K562 (cell line): ENCODE data around the gene EFNA2. TPM values are rescaled to one million over a fixed set of nuclear protein-coding genes. Genes with fewer than 3 reads are reported as not detected.

Experiments used
- ATAC-seq: fragments of 200-7000 bp; cut with Tn5 transposase; 3 replicates; pipeline ENCODE4 v1.9.1; 2020; ENCODE audit warnings: moderate library complexity
- BruUV-seq: library from RNA; stranded (reverse); fragments of 400-500 nt; replicated peaks from 2 replicates; lab custom pipeline; 2021; lab: Mats Ljungman, UMichigan
- CTCF ChIA-PET: fragments of 300-600 bp; formaldehyde crosslinking; extraction: SDS; loops from one replicate; lab custom pipeline; 2021; ENCODE audit warnings: low intra/inter-chr PET ratio; lab: Yijun Ruan, JAX
- POLR2A ChIA-PET: fragments of 300-600, 350-650 bp; sonication (Branson Sonifier 250); formaldehyde crosslinking; extraction: SDS; loops from one replicate; lab custom pipeline; 2021; ENCODE audit warnings: antibody characterized with exemption, inconsistent platforms; lab: Yijun Ruan, JAX
- DNase-seq, 4 experiments: peaks; one replicate each; pipeline versions ENCODE4 v3.0.0 to v3.0.0-alpha.2; 2011 to 2018; ENCODE audit warnings: low spot score in 3 of 4, mixed read lengths in 3 of 4; ENCODE audit errors: extremely low read depth in 1 of 4
- FAIRE-seq: peaks from 2 replicates; lab custom pipeline; 2011; peaks lifted over from hg19 to GRCh38; lab: Jason Lieb, UNC
- H2AFZ ChIP-seq: 2 replicates; pipeline ENCODE4 v1.6.0; 2011; ENCODE audit warnings: low read depth, low read length, control low read depth, inconsistent platforms
- H3K27ac ChIP-seq: fragments of 200-600 bp; 3 replicates; pipeline ENCODE4 v1.8.0; 2011; ENCODE audit warnings: low read depth, mild to moderate bottlenecking, control low read depth, inconsistent platforms, low read length, moderate library complexity, mixed read lengths; ENCODE audit errors: extremely low read depth
- H3K27me3 ChIP-seq, 2 experiments: fragments of 300-600 bp in 1 of 2; 2 replicates in 1 of 2; 3 replicates in 1 of 2; pipeline versions ENCODE4 v1.6.0 to v1.8.0; 2011; ENCODE audit warnings: inconsistent platforms in 2 of 2, low read length in 2 of 2, mild to moderate bottlenecking in 1 of 2, mixed read lengths in 1 of 2, moderate library complexity in 1 of 2; ENCODE audit not compliant: control insufficient read depth in 2 of 2, insufficient read depth in 2 of 2
- H3K36me3 ChIP-seq: fragments of 300-600 bp; 3 replicates; pipeline ENCODE4 v1.8.0; 2011; ENCODE audit warnings: mild to moderate bottlenecking, low read length, inconsistent platforms; ENCODE audit not compliant: control insufficient read depth, insufficient read depth
- H3K4me1 ChIP-seq, 2 experiments: fragments of 200-600 bp in 1 of 2; replicated peaks in 1 of 2; 2 replicates in 1 of 2; 3 replicates in 1 of 2; pipeline versions ENCODE4 v1.5.1 to v1.8.0; 2011; ENCODE audit warnings: inconsistent platforms in 2 of 2, low read length in 2 of 2, mild to moderate bottlenecking in 1 of 2, mixed read lengths in 1 of 2, moderate library complexity in 1 of 2; ENCODE audit not compliant: control insufficient read depth in 2 of 2, insufficient read depth in 2 of 2
- H3K4me2 ChIP-seq: 2 replicates; pipeline ENCODE4 v1.6.1; 2011; ENCODE audit warnings: low read length, control low read depth, inconsistent platforms, mixed read lengths; ENCODE audit not compliant: insufficient read depth
- H3K4me3 ChIP-seq: fragments of 200-600 bp; sonication (generic), shearing (Covaris generic); 2 replicates; pipeline ENCODE4 v1.5.1; 2016; ENCODE audit warnings: control low read depth, inconsistent platforms
- H3K79me2 ChIP-seq: fragments of 200-600 bp; 3 replicates; pipeline ENCODE4 v1.8.0; 2011; ENCODE audit warnings: low read length, inconsistent platforms; ENCODE audit not compliant: control insufficient read depth, insufficient read depth
- H3K9ac ChIP-seq, 2 experiments: 2 replicates each; pipeline versions ENCODE4 v1.6.0 to v1.6.1; 2011; ENCODE audit warnings: low read depth in 2 of 2, low read length in 2 of 2, control low read depth in 1 of 2, inconsistent platforms in 1 of 2, mild to moderate bottlenecking in 1 of 2, mixed read lengths in 1 of 2; ENCODE audit not compliant: insufficient read depth in 1 of 2
- H3K9me1 ChIP-seq: one replicate; pipeline ENCODE4 v1.6.0; 2011; ENCODE audit warnings: inconsistent platforms, mild to moderate bottlenecking, low read length, moderate library complexity; ENCODE audit not compliant: control insufficient read depth, insufficient read depth
- H3K9me3 ChIP-seq: replicated peaks from 2 replicates; pipeline ENCODE4 v1.5.1; 2011; ENCODE audit warnings: low read depth, low read length, inconsistent platforms; ENCODE audit not compliant: control insufficient read depth, insufficient read depth
- H4K20me1 ChIP-seq: replicated peaks from 2 replicates; pipeline ENCODE4 v1.6.1; 2011; ENCODE audit warnings: low read length, inconsistent platforms, mixed read lengths; ENCODE audit not compliant: control insufficient read depth, insufficient read depth
- SRF ChIP-seq, 2 experiments: fragments of 250-450, 450-650 bp in 1 of 2; sonication (Bioruptor Pico) in 1 of 2; sonication (generic) in 1 of 2; formaldehyde crosslinking; IDR thresholded peaks; 2 replicates each; pipeline versions ENCODE4 v1.5.0 to v1.5.1; 2020 to 2022; ENCODE audit warnings: mild to moderate bottlenecking in 1 of 2, missing genetic modification reagents in 1 of 2
- ZBED1 ChIP-seq: IDR thresholded peaks from 2 replicates; pipeline ENCODE4 v1.6.1; 2014
- ZC3H4 ChIP-seq: sonication (generic); formaldehyde crosslinking; IDR thresholded peaks from 2 replicates; pipeline ENCODE4 v1.9.0; 2021; ENCODE audit warnings: missing genetic modification reagents, borderline replicate concordance
- WGBS: fragments of 100-300 bp; shearing (Covaris generic); methylation state at CpG from one replicate; pipeline ENCODE4 v1.1.6; 2016; ENCODE audit warnings: low coverage, mixed read lengths; ENCODE audit not compliant: insufficient coverage; ENCODE audit errors: missing lambda C conversion rate; 5-methylcytosine and 5-hydroxymethylcytosine counted together
- in situ Hi-C: fragments of 300-500 bp; cut with MboI; formaldehyde crosslinking; loops from 4 replicates; pipeline ENCODE4 v1.15.0; 2018; ENCODE audit warnings: inconsistent platforms, mixed read lengths
- intact Hi-C: fragments of 100-400 bp; cut with micrococcal nuclease; formaldehyde crosslinking; loops from 2 replicates; pipeline ENCODE4 v1.14.2; 2022
- polyA plus RNA-seq, 8 experiments: library from polyadenylated mRNA; depleted of rRNA in 4 of 8; stranded (reverse) in 5 of 8; unstranded in 3 of 8; fragments of >200 nt; fragmentation: Nextera tagmentation in 2 of 8; fragmentation: Illumina TruSeq in 1 of 8; extraction: Ambion mirVana in 2 of 8; extraction: Trizol in 1 of 8; gene quantifications; 2 replicates each; pipeline versions ENCODE4 v1.2.1 to v1.2.3, GENCODE V29; 2011 to 2014; ENCODE audit warnings: inconsistent platforms in 1 of 8, missing spikeins in 1 of 8
- total RNA-seq, 7 experiments: library from RNA; depleted of rRNA in 6 of 7; stranded (reverse); fragments of >200 nt in 6 of 7; fragmentation: Illumina TruSeq in 2 of 7; extraction: Trizol in 2 of 7; gene quantifications; 2 replicates each; pipeline versions ENCODE4 v1.2.1 to v1.2.3, GENCODE V29; 2011 to 2021; ENCODE audit warnings: low replicate concordance in 1 of 7
- TF ChIP-seq, protein P1 (sequence below): sonication (generic); formaldehyde crosslinking; IDR thresholded peaks from 2 replicates; pipeline ENCODE4 v1.8.1; 2023; ENCODE audit warnings: mild to moderate bottlenecking, missing genetic modification reagents, moderate library complexity

Gene EFNA2
- total and polyA plus RNA-seq, 9 of the 15 experiments (the other 6 are each of a cell fraction or from before 2014, with no cell fraction given): 0.11 to 0.44 (median 0.15) TPM; not detected in 6

- H3K9ac ChIP-seq: peak overlapping the region in 1 of 2 experiments; percentile 92; a peak in 2 of 4 replicates
- H3K4me1 ChIP-seq: peaks cover 37 to 88% of the 10 kb centered on the region in 2 experiments
- no peak overlapping the region for H3K27ac ChIP-seq
- ATAC-seq (no peak), DNase-seq (no peak), FAIRE-seq (no peak)
- CTCF ChIA-PET: interaction anchor here (0.7 kb wide), 1 partner anchor 48 kb away, joined by 3 read pairs; no protein-coding TSS in a partner anchor
- H4K20me1 ChIP-seq: peaks cover 14% of the 10 kb centered on the region
- intact Hi-C loops (loop anchor here (10.0 kb wide), 1 partner anchor 168 kb away; no protein-coding TSS in a partner anchor), in situ Hi-C loops (loop anchor here (5.0 kb wide), 1 partner anchor 105 kb away; the partner anchor contains the start of gene NDUFS7)
- no peaks in the 10 kb centered on the region for H3K9me1 ChIP-seq
- H3K4me3 ChIP-seq: peak overlapping the region; percentile 68; the same call in 1 of the 2 replicates
- no peaks in the 10 kb centered on the region for H3K9me3 ChIP-seq
- H3K27me3 ChIP-seq: no peaks in the 10 kb centered on the region
- H2AFZ ChIP-seq: no peak overlapping the region
- WGBS: 83% methylated on average over 6 of the region's 15 CpGs
- H3K79me2 ChIP-seq: peaks cover 49% of the 10 kb centered on the region
- TF ChIP-seq SRF (CRISPR knock-in tag; IDR thresholded peaks at IDR 0.05) (no peak), ZBED1 (no peak), ZC3H4 (peak; percentile 41; the same call in 1 of the 2 replicates)
- TF ChIP-seq, protein P1, sequence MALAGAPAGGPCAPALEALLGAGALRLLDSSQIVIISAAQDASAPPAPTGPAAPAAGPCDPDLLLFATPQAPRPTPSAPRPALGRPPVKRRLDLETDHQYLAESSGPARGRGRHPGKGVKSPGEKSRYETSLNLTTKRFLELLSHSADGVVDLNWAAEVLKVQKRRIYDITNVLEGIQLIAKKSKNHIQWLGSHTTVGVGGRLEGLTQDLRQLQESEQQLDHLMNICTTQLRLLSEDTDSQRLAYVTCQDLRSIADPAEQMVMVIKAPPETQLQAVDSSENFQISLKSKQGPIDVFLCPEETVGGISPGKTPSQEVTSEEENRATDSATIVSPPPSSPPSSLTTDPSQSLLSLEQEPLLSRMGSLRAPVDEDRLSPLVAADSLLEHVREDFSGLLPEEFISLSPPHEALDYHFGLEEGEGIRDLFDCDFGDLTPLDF: no peak
- POLR2A ChIA-PET: interaction anchor here (0.6 to 2.2 kb wide), 4 partner anchors 8 to 998 kb away, joined by 3 to 7 read pairs (median 4); partner anchors contain the start of gene CIRBP
- H3K4me2 ChIP-seq: peak overlapping the region; percentile 88
- H3K36me3 ChIP-seq: peaks cover 71% of the 10 kb centered on the region
- BruUV-seq: no TSS peak
Measured at GRCh38 chr19:1277061-1277460, 8.6 kb upstream of the EFNA2 start.
